Hepatocyte (in vitro differentiated cells): Measurements from ENCODE around the gene MS4A6E. TPM values are rescaled to one million over a fixed set of nuclear protein-coding genes. Genes with fewer than 3 reads are reported as not detected.

Experiments used
- DNase-seq: peaks from one replicate; pipeline ENCODE4 v3.0.0-alpha.2; 2016; ENCODE audit warnings: low spot score
- H2AFZ ChIP-seq: fragments of 200-600 bp; sonication (generic); 2 replicates; pipeline ENCODE4 v1.6.0; 2016; ENCODE audit warnings: antibody characterized with exemption, mild to moderate bottlenecking
- H3K27ac ChIP-seq: fragments of 200-600 bp; sonication (generic); 2 replicates; pipeline ENCODE4 v1.5.1; 2016; ENCODE audit warnings: mild to moderate bottlenecking
- H3K27me3 ChIP-seq: fragments of 200-600 bp; sonication (generic); 2 replicates; pipeline ENCODE4 v1.6.1; 2016
- H3K36me3 ChIP-seq: fragments of 200-600 bp; sonication (generic); replicated peaks from 2 replicates; pipeline ENCODE4 v1.5.1; 2016; ENCODE audit warnings: low read depth; ENCODE audit not compliant: insufficient read depth
- H3K4me1 ChIP-seq: fragments of 200-600 bp; sonication (generic); 2 replicates; pipeline ENCODE4 v1.5.1; 2016; ENCODE audit warnings: mild to moderate bottlenecking, moderate library complexity; ENCODE audit not compliant: insufficient read depth
- H3K4me2 ChIP-seq: fragments of 200-600 bp; sonication (generic); 2 replicates; pipeline ENCODE4 v1.6.0; 2016
- H3K4me3 ChIP-seq: fragments of 200-600 bp; sonication (generic); 2 replicates; pipeline ENCODE4 v1.5.1; 2016; ENCODE audit warnings: mild to moderate bottlenecking
- H3K79me2 ChIP-seq: fragments of 200-600 bp; sonication (generic); 2 replicates; pipeline ENCODE4 v1.6.0; 2017; ENCODE audit warnings: mild to moderate bottlenecking
- H3K9me2 ChIP-seq: fragments of 200-600 bp; sonication (generic); replicated peaks from 2 replicates; pipeline ENCODE4 v1.6.0; 2017; ENCODE audit warnings: mild to moderate bottlenecking; ENCODE audit not compliant: insufficient read depth
- H3K9me3 ChIP-seq: fragments of 200-600 bp; sonication (generic); 2 replicates; pipeline ENCODE4 v1.5.1; 2016; ENCODE audit warnings: low read depth, mild to moderate bottlenecking
- H4K20me1 ChIP-seq: fragments of 200-600 bp; sonication (generic); 2 replicates; pipeline ENCODE4 v1.6.0; 2016; ENCODE audit warnings: mild to moderate bottlenecking; ENCODE audit not compliant: insufficient read depth, poor library complexity, severe bottlenecking
- EZH2 ChIP-seq: fragments of 200-600 bp; sonication (generic); IDR thresholded peaks from 2 replicates; pipeline ENCODE4 v1.6.1; 2016; ENCODE audit warnings: antibody characterized with exemption, mild to moderate bottlenecking, borderline replicate concordance
- EZH2phosphoT487 ChIP-seq: fragments of 200-600 bp; sonication (generic); IDR thresholded peaks from one replicate; pipeline ENCODE4 v1.6.1; 2018; ENCODE audit warnings: antibody characterized with exemption, mild to moderate bottlenecking, low read depth, moderate library complexity; ENCODE audit not compliant: unreplicated experiment, severe bottlenecking
- WGBS: methylation state at CpG from one replicate; pipeline ENCODE4 v1.1.6; 2016; ENCODE audit warnings: low lambda C conversion rate; ENCODE audit errors: missing lambda C conversion rate; 5-methylcytosine and 5-hydroxymethylcytosine counted together
- polyA plus RNA-seq: library from polyadenylated mRNA; unstranded; fragments of >200 nt; fragmentation: Nextera tagmentation; extraction: Ambion mirVana; gene quantifications from 2 replicates; pipeline ENCODE4 v1.2.1, GENCODE V29; 2016
- total RNA-seq: library from RNA; depleted of rRNA; stranded (reverse); fragments of >200 nt; gene quantifications from 2 replicates; pipeline ENCODE4 v1.2.3, GENCODE V29; 2014
- TF ChIP-seq, protein P1 (sequence below): fragments of 200-600 bp; sonication (generic); IDR thresholded peaks from 2 replicates; pipeline ENCODE4 v1.5.1; 2016; ENCODE audit warnings: antibody characterized with exemption, mild to moderate bottlenecking; ENCODE audit not compliant: poor library complexity

Gene MS4A6E
- total and polyA plus RNA-seq, 2 experiments from 2014 or later: not detected

- Histone ChIP-seq H3K4me2 (no peak overlapping the region), H3K4me1 (no peaks in the 10 kb centered on the region), H3K36me3 (no peaks in the 10 kb centered on the region), H3K27me3 (no peaks in the 10 kb centered on the region), H4K20me1 (no peaks in the 10 kb centered on the region), H3K27ac (no peak overlapping the region), H3K79me2 (no peaks in the 10 kb centered on the region), H3K9me2 (no peaks in the 10 kb centered on the region), H2AFZ (no peak overlapping the region), H3K4me3 (no peak overlapping the region), H3K9me3 (no peaks in the 10 kb centered on the region)
- no peak for DNase-seq
- 57% methylated on average over 5 of the region's 5 CpGs for WGBS
- TF ChIP-seq, protein P1, sequence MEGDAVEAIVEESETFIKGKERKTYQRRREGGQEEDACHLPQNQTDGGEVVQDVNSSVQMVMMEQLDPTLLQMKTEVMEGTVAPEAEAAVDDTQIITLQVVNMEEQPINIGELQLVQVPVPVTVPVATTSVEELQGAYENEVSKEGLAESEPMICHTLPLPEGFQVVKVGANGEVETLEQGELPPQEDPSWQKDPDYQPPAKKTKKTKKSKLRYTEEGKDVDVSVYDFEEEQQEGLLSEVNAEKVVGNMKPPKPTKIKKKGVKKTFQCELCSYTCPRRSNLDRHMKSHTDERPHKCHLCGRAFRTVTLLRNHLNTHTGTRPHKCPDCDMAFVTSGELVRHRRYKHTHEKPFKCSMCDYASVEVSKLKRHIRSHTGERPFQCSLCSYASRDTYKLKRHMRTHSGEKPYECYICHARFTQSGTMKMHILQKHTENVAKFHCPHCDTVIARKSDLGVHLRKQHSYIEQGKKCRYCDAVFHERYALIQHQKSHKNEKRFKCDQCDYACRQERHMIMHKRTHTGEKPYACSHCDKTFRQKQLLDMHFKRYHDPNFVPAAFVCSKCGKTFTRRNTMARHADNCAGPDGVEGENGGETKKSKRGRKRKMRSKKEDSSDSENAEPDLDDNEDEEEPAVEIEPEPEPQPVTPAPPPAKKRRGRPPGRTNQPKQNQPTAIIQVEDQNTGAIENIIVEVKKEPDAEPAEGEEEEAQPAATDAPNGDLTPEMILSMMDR: no peak
- TF ChIP-seq EZH2 (no peak), EZH2phosphoT487 (no peak)
Measured at GRCh38 chr11:60389279-60389910, 62.3 kb downstream of the MS4A6E start.

- Histone ChIP-seq H3K4me1 (no peaks in the 10 kb centered on the region), H3K27me3 (no peaks in the 10 kb centered on the region), H3K4me2 (no peak overlapping the region), H3K9me3 (no peaks in the 10 kb centered on the region), H3K27ac (no peak overlapping the region), H4K20me1 (no peaks in the 10 kb centered on the region), H3K79me2 (no peaks in the 10 kb centered on the region), H3K36me3 (no peaks in the 10 kb centered on the region), H3K9me2 (no peaks in the 10 kb centered on the region), H3K4me3 (no peak overlapping the region), H2AFZ (no peak overlapping the region)
- TF ChIP-seq, protein P1: no peak
- TF ChIP-seq EZH2phosphoT487 (no peak), EZH2 (no peak)
- no peak for DNase-seq
Measured at GRCh38 chr11:60390419-60390818, 63.4 kb downstream of the MS4A6E start.

Other genes with a start within 250 kb of the MS4A6E start
- gene MS4A2, start 238.6 kb upstream of the MS4A6E start, total RNA-seq: not detected in 2 replicates
- gene MS4A2, start 238.6 kb upstream of the MS4A6E start, polyA plus RNA-seq: not detected in 2 replicates
- 1.1 and 6.2 TPM in 2 replicates for gene MS4A6A, start 144.2 kb upstream of the MS4A6E start, total RNA-seq
- gene MS4A6A, start 144.2 kb upstream of the MS4A6E start, polyA plus RNA-seq: 1.4 and 5.8 TPM in 2 replicates
- not detected in 2 replicates for gene MS4A4E, start 84.1 kb upstream of the MS4A6E start, total RNA-seq
- gene MS4A4E, start 84.1 kb upstream of the MS4A6E start, polyA plus RNA-seq: 0.18 TPM in 1 of 2 replicates, not detected in the other
- 1.8 and 5.3 TPM in 2 replicates for gene MS4A4A, start 46.6 kb upstream of the MS4A6E start, total RNA-seq
- gene MS4A4A, start 46.6 kb upstream of the MS4A6E start, polyA plus RNA-seq: 0.48 and 0.69 TPM in 2 replicates
- 0.16 and 0.60 TPM in 2 replicates for gene MS4A7, start 51.3 kb downstream of the MS4A6E start, total RNA-seq
- gene MS4A7, start 51.3 kb downstream of the MS4A6E start, polyA plus RNA-seq: 0.51 and 1.8 TPM in 2 replicates
- gene MS4A14, start 69.2 kb downstream of the MS4A6E start, total RNA-seq: not detected in 2 replicates
- not detected in 2 replicates for gene MS4A14, start 69.2 kb downstream of the MS4A6E start, polyA plus RNA-seq
- not detected in 2 replicates for gene MS4A5, start 102.3 kb downstream of the MS4A6E start, total RNA-seq
- not detected in 2 replicates for gene MS4A5, start 102.3 kb downstream of the MS4A6E start, polyA plus RNA-seq
- not detected in 2 replicates for gene MS4A1, start 128.6 kb downstream of the MS4A6E start, total RNA-seq
- gene MS4A1, start 128.6 kb downstream of the MS4A6E start, polyA plus RNA-seq: not detected in 2 replicates
- not detected in 2 replicates for gene MS4A12, start 165.5 kb downstream of the MS4A6E start, total RNA-seq
- gene MS4A12, start 165.5 kb downstream of the MS4A6E start, polyA plus RNA-seq: not detected in 2 replicates
- not detected in 2 replicates for gene MS4A13, start 188.1 kb downstream of the MS4A6E start, total RNA-seq
- gene MS4A13, start 188.1 kb downstream of the MS4A6E start, polyA plus RNA-seq: not detected in 2 replicates